ENCODE measurements around the gene RIMS1. TPM values are rescaled to one million over a fixed set of nuclear protein-coding genes. Genes with fewer than 3 reads are reported as not detected.

Gene RIMS1
- total and polyA plus RNA-seq, 2 of the 13 experiments (the other 11 are each of a cell fraction or from before 2014, with no cell fraction given) = not detected

DNA sequence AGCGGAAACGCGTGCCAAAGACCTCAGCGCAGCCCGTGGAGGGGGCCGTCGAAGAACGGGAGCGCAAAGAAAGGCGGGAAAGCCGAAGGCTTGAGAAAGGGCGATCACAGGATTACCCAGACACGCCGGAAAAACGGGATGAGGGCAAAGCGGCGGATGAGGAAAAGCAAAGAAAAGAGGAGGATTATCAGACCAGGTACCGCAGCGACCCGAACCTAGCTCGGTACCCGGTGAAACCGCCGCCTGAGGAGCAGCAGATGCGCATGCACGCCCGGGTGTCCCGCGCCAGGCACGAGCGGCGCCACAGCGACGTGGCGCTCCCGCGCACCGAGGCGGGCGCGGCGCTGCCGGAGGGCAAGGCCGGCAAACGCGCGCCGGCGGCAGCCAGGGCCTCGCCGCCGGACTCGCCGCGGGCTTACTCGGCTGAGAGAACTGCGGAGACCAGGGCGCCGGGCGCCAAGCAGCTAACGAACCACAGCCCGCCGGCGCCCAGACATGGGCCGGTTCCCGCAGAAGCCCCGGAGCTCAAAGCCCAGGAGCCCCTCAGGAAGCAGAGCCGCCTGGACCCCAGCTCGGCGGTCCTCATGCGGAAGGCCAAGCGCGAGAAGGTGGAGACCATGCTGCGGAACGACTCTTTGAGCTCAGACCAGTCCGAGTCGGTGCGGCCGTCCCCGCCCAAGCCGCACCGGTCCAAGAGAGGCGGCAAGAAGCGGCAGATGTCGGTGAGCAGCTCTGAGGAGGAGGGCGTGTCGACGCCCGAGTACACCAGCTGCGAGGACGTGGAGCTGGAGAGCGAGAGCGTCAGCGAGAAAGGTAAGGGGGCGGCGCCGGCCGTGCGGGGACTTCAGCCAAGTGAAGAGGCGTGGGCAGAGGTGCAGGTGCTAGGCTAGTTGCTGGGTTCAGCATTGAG, 296.2 kb downstream of the RIMS1 start:
- POLR2A ChIA-PET = no interaction called here
- no peaks in the 10 kb centered on the region for H4K20me1 ChIP-seq (ENCODE audit: insufficient read depth, low read length)
- no peak overlapping the region for H3K27ac ChIP-seq (ENCODE audit: extremely low read length, insufficient read depth, low read length)
- CTCF ChIA-PET (ENCODE audit: low intra/inter-chr PET ratio, low total read pairs) = no interaction called here
- DNase-seq (ENCODE audit: low spot score) (no peak), FAIRE-seq (no peak), ATAC-seq (no peak)
- H3K4me2 ChIP-seq (ENCODE audit: low read depth, low read length) = no peak overlapping the region
- intact Hi-C loops (cut with micrococcal nuclease; ENCODE audit: unreplicated experiment) (no loop called here), in situ Hi-C loops (cut with HindIII; ENCODE audit: extremely low pct_ligation_motif_present, low pct_unique_long_range_greater_than_20kb) (no loop called here)
- no peaks in the 10 kb centered on the region for H3K79me2 ChIP-seq (ENCODE audit: insufficient read depth, low read length)
- no peaks in the 10 kb centered on the region for H3K4me1 ChIP-seq (ENCODE audit: insufficient read depth, low read length)
- 71% methylated on average over 87 of the region's 100 CpGs for WGBS (ENCODE audit: low lambda C conversion rate)
- no peak for TF ChIP-seq ZNF761 (CRISPR knock-in tag; conservative IDR thresholded peaks at IDR 0.05)
- TF ChIP-seq NCOA2 (CRISPR knock-in tag; IDR thresholded peaks at IDR 0.05) = no peak
- TF ChIP-seq ZZZ3 (CRISPR knock-in tag; IDR thresholded peaks at IDR 0.05; ENCODE audit: borderline replicate concordance) = no peak
- TF ChIP-seq ATF7-NPFF (CRISPR knock-in tag; IDR thresholded peaks at IDR 0.05; ENCODE audit: low read depth) = no peak
- TF ChIP-seq, protein P1, sequence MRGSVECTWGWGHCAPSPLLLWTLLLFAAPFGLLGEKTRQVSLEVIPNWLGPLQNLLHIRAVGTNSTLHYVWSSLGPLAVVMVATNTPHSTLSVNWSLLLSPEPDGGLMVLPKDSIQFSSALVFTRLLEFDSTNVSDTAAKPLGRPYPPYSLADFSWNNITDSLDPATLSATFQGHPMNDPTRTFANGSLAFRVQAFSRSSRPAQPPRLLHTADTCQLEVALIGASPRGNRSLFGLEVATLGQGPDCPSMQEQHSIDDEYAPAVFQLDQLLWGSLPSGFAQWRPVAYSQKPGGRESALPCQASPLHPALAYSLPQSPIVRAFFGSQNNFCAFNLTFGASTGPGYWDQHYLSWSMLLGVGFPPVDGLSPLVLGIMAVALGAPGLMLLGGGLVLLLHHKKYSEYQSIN (CRISPR knock-in tag; IDR thresholded peaks at IDR 0.05; ENCODE audit: borderline replicate concordance) = no peak
- no peak for TF ChIP-seq DMAP1 (CRISPR knock-in tag; IDR thresholded peaks at IDR 0.05)
- TF ChIP-seq SP140L (CRISPR knock-in tag; IDR thresholded peaks at IDR 0.05; ENCODE audit: borderline replicate concordance) = no peak
- no peak for TF ChIP-seq MEF2D (CRISPR knock-in tag; IDR thresholded peaks at IDR 0.05)
- no peak for TF ChIP-seq ZNF530 (CRISPR knock-in tag; IDR thresholded peaks at IDR 0.05; ENCODE audit: low read depth)
- TF ChIP-seq, protein P2, sequence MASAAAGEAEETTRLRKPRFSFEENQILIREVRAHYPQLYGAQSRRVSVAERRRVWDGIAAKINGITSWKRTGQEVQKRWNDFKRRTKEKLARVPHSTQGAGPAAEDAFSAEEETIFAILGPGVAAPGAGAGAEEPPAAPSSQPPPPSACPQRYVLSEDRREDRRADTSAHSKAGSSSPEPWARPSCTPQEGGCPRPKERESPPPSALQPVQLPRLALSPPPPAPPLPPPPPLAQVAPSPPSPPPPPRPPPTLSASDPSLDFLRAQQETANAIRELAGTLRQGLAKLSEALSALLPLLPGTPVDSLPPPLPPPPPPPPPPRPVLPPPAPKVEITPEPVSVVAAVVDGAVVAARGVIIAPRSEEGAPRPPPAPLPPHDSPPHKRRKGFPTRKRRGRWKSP (CRISPR knock-in tag; IDR thresholded peaks at IDR 0.05) = no peak
- no peak for TF ChIP-seq LCORL (IDR thresholded peaks at IDR 0.05)
- no peak for TF ChIP-seq LCORL (CRISPR knock-in tag; IDR thresholded peaks at IDR 0.05)
- TF ChIP-seq, protein P3, sequence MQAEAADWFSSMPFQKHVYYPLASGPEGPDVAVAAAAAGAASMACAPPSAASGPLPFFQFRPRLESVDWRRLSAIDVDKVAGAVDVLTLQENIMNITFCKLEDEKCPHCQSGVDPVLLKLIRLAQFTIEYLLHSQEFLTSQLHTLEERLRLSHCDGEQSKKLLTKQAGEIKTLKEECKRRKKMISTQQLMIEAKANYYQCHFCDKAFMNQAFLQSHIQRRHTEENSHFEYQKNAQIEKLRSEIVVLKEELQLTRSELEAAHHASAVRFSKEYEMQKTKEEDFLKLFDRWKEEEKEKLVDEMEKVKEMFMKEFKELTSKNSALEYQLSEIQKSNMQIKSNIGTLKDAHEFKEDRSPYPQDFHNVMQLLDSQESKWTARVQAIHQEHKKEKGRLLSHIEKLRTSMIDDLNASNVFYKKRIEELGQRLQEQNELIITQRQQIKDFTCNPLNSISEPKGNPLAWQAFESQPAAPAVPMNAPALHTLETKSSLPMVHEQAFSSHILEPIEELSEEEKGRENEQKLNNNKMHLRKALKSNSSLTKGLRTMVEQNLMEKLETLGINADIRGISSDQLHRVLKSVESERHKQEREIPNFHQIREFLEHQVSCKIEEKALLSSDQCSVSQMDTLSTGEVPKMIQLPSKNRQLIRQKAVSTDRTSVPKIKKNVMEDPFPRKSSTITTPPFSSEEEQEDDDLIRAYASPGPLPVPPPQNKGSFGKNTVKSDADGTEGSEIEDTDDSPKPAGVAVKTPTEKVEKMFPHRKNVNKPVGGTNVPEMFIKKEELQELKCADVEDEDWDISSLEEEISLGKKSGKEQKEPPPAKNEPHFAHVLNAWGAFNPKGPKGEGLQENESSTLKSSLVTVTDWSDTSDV (CRISPR knock-in tag; IDR thresholded peaks at IDR 0.05) = no peak
- no peak for TF ChIP-seq IRX3 (CRISPR knock-in tag; IDR thresholded peaks at IDR 0.05; ENCODE audit: borderline replicate concordance, low read depth)
- TF ChIP-seq TBL1XR1 (IDR thresholded peaks at IDR 0.05; ENCODE audit: borderline replicate concordance, low read length, partially characterized antibody) = no peak
- no peak for TF ChIP-seq ZNF737 (CRISPR knock-in tag; IDR thresholded peaks at IDR 0.05; ENCODE audit: borderline replicate concordance)
- no peak for TF ChIP-seq PHB2 (IDR thresholded peaks at IDR 0.05; ENCODE audit: partially characterized antibody)
- TF ChIP-seq ZNF678 (CRISPR knock-in tag; IDR thresholded peaks at IDR 0.05) = no peak
- no peaks in the 10 kb centered on the region for H3K9me3 ChIP-seq (ENCODE audit: low read length)
- H3K4me3 ChIP-seq (replicated peaks in 1 of 3; ENCODE audit: insufficient read depth in 1 of 3, low read depth in 2 of 3, low read length in 3 of 3) = no peak overlapping the region
- H3K9ac ChIP-seq (ENCODE audit: insufficient read depth, low read depth, low read length) = no peak overlapping the region
- BruUV-seq (replicated peaks) = no TSS peak
- H2AFZ ChIP-seq (ENCODE audit: low read length) = no peak overlapping the region
- no peaks in the 10 kb centered on the region for H3K36me3 ChIP-seq (replicated peaks in 1 of 2; ENCODE audit: control insufficient read depth in 1 of 2, insufficient read depth in 2 of 2, low read length in 2 of 2)
- no peaks in the 10 kb centered on the region for H3K27me3 ChIP-seq (ENCODE audit: control insufficient read depth in 1 of 2, insufficient read depth in 2 of 2, low read length in 2 of 2)

All from HepG2 (cell line).